MCF 10A (cell line): ENCODE measurements around the gene NEK5. TPM values are rescaled to one million over a fixed set of nuclear protein-coding genes. Genes with fewer than 3 reads are reported as not detected.
"Not testable (repeated sequence)": the region's sequence is repeated elsewhere in the genome, so short reads cannot be mapped to it uniquely, and the experiment has no call there.

Experiments used
- BruUV-seq: library from RNA; stranded (reverse); fragments of 400-500 nt; replicated peaks from 2 replicates; lab custom pipeline; 2021; lab: Mats Ljungman, UMichigan
- CTCF ChIA-PET: fragments of 300-600 bp; sonication (Branson Sonifier 250); formaldehyde crosslinking; extraction: SDS; loops from one replicate; lab custom pipeline; 2021; ENCODE audit warnings: antibody characterized with exemption, inconsistent platforms; lab: Yijun Ruan, JAX
- POLR2A ChIA-PET: fragments of 300-600, 350-650 bp; sonication (Branson Sonifier 250); formaldehyde crosslinking; extraction: SDS; loops from one replicate; lab custom pipeline; 2020; ENCODE audit warnings: antibody characterized with exemption, inconsistent platforms; lab: Yijun Ruan, JAX
- DNase-seq: peaks from one replicate; pipeline ENCODE4 v3.0.0-alpha.2; 2018; ENCODE audit not compliant: unreplicated experiment
- H3K27ac Mint-ChIP-seq: one replicate; pipeline ENCODE4 v1.8.0; 2022; ENCODE audit warnings: mild to moderate bottlenecking, low read depth, mixed read lengths; ENCODE audit not compliant: unreplicated experiment
- H3K27me3 Mint-ChIP-seq: one replicate; pipeline ENCODE4 v1.8.0; 2022; ENCODE audit warnings: mixed read lengths; ENCODE audit not compliant: insufficient read depth, unreplicated experiment
- H3K36me3 Mint-ChIP-seq: one replicate; pipeline ENCODE4 v1.8.0; 2022; ENCODE audit warnings: mild to moderate bottlenecking, moderate library complexity, mixed read lengths; ENCODE audit not compliant: insufficient read depth, unreplicated experiment
- H3K4me1 Mint-ChIP-seq: one replicate; pipeline ENCODE4 v1.8.0; 2022; ENCODE audit warnings: mixed read lengths; ENCODE audit not compliant: insufficient read depth, unreplicated experiment
- H3K4me3 Mint-ChIP-seq: one replicate; pipeline ENCODE4 v1.8.0; 2022; ENCODE audit warnings: mild to moderate bottlenecking, moderate library complexity, mixed read lengths; ENCODE audit not compliant: unreplicated experiment
- H3K9me3 Mint-ChIP-seq: one replicate; pipeline ENCODE4 v1.8.0; 2022; ENCODE audit warnings: mixed read lengths; ENCODE audit not compliant: unreplicated experiment
- CTCF ChIP-seq: fragments of 200-600 bp; IDR thresholded peaks from one replicate; pipeline ENCODE4 v1.8.0; 2022; ENCODE audit warnings: antibody characterized with exemption, mild to moderate bottlenecking; ENCODE audit not compliant: unreplicated experiment
- intact Hi-C: fragments of 100-400 bp; cut with micrococcal nuclease; formaldehyde crosslinking; loops from 2 replicates; pipeline ENCODE4 v1.14.1; 2022
- total RNA-seq: library from RNA; stranded (reverse); gene quantifications from 2 replicates; pipeline ENCODE4 v1.2.3, GENCODE V29; 2022

The NEK5 gene
- total RNA-seq, 1 experiment from 2014 or later, result 0.21 TPM

DNA sequence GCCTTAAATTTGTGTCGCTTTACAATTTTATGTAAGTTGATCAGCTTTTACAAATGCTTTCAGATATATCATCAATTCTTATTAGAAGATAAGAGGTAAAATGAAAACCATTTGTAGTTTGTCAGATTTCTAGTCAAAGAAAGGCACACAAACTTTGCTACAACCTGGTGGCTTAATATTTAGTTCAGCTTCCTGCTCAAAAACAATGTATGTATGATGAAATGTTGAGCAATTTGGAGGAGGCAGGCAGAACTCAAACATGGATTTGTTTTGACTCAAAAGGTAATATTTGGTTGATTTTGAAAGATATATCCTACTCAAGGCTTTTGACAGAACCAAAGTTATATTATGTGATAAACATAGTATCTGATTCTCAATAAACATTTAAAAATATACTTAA lies 24.2 kb downstream of the NEK5 start:
- no peaks in the 10 kb centered on the region for H3K9me3 Mint-ChIP-seq
- H3K36me3 Mint-ChIP-seq, result no peaks in the 10 kb centered on the region
- DNase-seq, result peak; percentile 44
- H3K27me3 Mint-ChIP-seq, result no peaks in the 10 kb centered on the region
- H3K4me1 Mint-ChIP-seq, result peaks cover 7% of the 10 kb centered on the region
- TF ChIP-seq CTCF, result no peak
- no peak overlapping the region for H3K27ac Mint-ChIP-seq
- ChIA-PET POLR2A (interaction anchor here (0.6 to 1.0 kb wide), 5 partner anchors 54 to 311 kb away, joined by 3 read pairs; no protein-coding TSS in a partner anchor), CTCF (interaction anchor here (0.6 to 2.1 kb wide), 7 partner anchors 11 to 294 kb away, joined by 3 to 11 read pairs (median 4); no protein-coding TSS in a partner anchor)
- no TSS peak for BruUV-seq
- intact Hi-C loops, result no loop called here
- H3K4me3 Mint-ChIP-seq, result no peak overlapping the region

- Mint-ChIP-seq H3K9me3 (no peaks in the 10 kb centered on the region), H3K27ac (no peak overlapping the region), H3K4me3 (no peak overlapping the region), H3K27me3 (no peaks in the 10 kb centered on the region), H3K36me3 (no peaks in the 10 kb centered on the region), H3K4me1 (peaks cover 7% of the 10 kb centered on the region)
- POLR2A ChIA-PET, result interaction anchor here (0.6 to 1.0 kb wide), 2 partner anchors 31 to 121 kb away, joined by 3 to 5 read pairs; no protein-coding TSS in a partner anchor
- intact Hi-C loops, result no loop called here
- CTCF ChIA-PET, result interaction anchor here (0.7 to 1.4 kb wide), 6 partner anchors 10 to 208 kb away, joined by 3 to 7 read pairs (median 4); no protein-coding TSS in a partner anchor
- no peak for TF ChIP-seq CTCF
- no peak for DNase-seq
- no TSS peak for BruUV-seq
Observed at GRCh38 chr13:52103386-52103785, 25.5 kb downstream of the NEK5 start.

DNA sequence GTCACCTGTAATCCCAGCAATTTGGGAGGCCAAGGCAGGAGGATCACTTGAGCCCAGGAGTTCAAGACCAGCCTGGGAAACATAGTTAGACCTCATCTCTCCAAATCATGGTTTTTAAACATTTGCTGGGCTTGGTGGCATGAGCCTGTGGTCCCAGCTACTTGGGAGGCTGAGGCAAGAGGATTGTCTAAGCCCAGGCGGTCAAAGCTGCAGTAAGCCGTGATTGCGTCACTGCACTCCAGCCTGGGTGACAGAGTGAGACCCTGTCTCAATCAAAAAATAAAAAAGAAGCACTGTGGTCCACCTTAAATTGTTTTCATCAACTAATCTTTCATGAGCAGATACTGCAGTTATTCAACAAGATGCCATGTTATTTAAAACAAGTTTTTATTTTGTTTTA lies 26.4 kb downstream of the NEK5 start:
- H3K36me3 Mint-ChIP-seq, H3K27me3 Mint-ChIP-seq, H3K27ac Mint-ChIP-seq, DNase-seq, intact Hi-C loops, H3K9me3 Mint-ChIP-seq, H3K4me3 Mint-ChIP-seq, BruUV-seq, H3K4me1 Mint-ChIP-seq: not testable (repeated sequence)
- CTCF ChIA-PET, result interaction anchor here (0.5 kb wide), 1 partner anchor 25 kb away, joined by 3 read pairs; no protein-coding TSS in a partner anchor
- POLR2A ChIA-PET, result interaction anchor here (0.7 to 1.0 kb wide), 2 partner anchors 30 to 206 kb away, joined by 3 to 5 read pairs; no protein-coding TSS in a partner anchor

- H3K4me3 Mint-ChIP-seq, result no peak overlapping the region
- no peak overlapping the region for H3K27ac Mint-ChIP-seq
- no peaks in the 10 kb centered on the region for H3K36me3 Mint-ChIP-seq
- TF ChIP-seq CTCF, result no peak
- no TSS peak for BruUV-seq
- POLR2A ChIA-PET, result no interaction called here
- H3K4me1 Mint-ChIP-seq, result no peaks in the 10 kb centered on the region
- no peak for DNase-seq
- intact Hi-C loops, result no loop called here
- CTCF ChIA-PET, result interaction anchor here (0.6 to 1.3 kb wide), 4 partner anchors 24 to 238 kb away, joined by 3 to 5 read pairs (median 4); no protein-coding TSS in a partner anchor
- H3K27me3 Mint-ChIP-seq, result no peaks in the 10 kb centered on the region
- H3K9me3 Mint-ChIP-seq, result peaks cover 9% of the 10 kb centered on the region
Observed at GRCh38 chr13:52097197-52097596, 31.7 kb downstream of the NEK5 start.
